ENCODE measurements around the gene ARMH2. TPM values are rescaled to one million over a fixed set of nuclear protein-coding genes. Genes with fewer than 3 reads are reported as not detected.

The ARMH2 gene
- total RNA-seq, 1 donor from 2014 or later, result not detected

DNA sequence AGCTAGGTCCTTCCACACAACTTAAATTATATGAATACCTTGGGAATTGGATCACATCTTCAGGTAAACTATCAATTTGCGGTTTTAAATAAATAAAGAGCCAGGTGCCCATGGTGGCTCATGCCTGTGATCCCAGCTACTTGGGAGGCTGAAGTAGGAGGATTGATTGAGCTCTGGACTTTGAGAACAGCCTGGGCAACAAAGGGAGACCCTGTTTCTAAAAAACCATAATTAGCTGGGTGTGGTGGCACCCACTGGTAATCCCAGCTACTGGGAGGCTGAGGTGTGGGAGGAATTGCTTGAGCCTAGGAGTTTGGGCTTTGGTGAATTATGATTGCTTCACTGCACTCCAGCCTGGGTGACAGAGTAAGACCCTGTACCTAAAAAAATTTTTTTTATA is 20.6 kb downstream of the ARMH2 start:
- H4K20me1 ChIP-seq (ENCODE audit: insufficient read depth, low read length), result peaks cover 3% of the 10 kb centered on the region
- no peak overlapping the region for H3K4me3 ChIP-seq (ENCODE audit: insufficient read depth, low read depth, low read length)
- peaks cover 6% of the 10 kb centered on the region for H3K4me1 ChIP-seq (ENCODE audit: insufficient read depth, low read length)
- peaks cover 8% of the 10 kb centered on the region for H3K36me3 ChIP-seq (ENCODE audit: insufficient read depth, low read length)
- Mint-ChIP-seq H3K27me3 (ENCODE audit: low read depth, unreplicated experiment) (no peaks in the 10 kb centered on the region), H3K4me3 (ENCODE audit: unreplicated experiment) (no peak overlapping the region), H3K4me1 (ENCODE audit: low read depth, unreplicated experiment) (peaks cover 3% of the 10 kb centered on the region), H3K9me3 (ENCODE audit: unreplicated experiment) (no peaks in the 10 kb centered on the region), H3K36me3 (ENCODE audit: low read depth, unreplicated experiment) (peaks cover 2% of the 10 kb centered on the region), H3K27ac (ENCODE audit: unreplicated experiment) (no peak overlapping the region)
- no peak overlapping the region for H2AFZ ChIP-seq (ENCODE audit: low read depth, low read length)
- FAIRE-seq (no peak), DNase-seq (ENCODE audit: low read depth) (no peak)
- no peak overlapping the region for H3K27ac ChIP-seq (ENCODE audit: low read depth, low read length)
- H3K9ac ChIP-seq (ENCODE audit: low read length), result no peak overlapping the region
- H3K79me2 ChIP-seq (ENCODE audit: insufficient read depth, low read length), result peaks cover 60% of the 10 kb centered on the region
- TF ChIP-seq, protein P1, sequence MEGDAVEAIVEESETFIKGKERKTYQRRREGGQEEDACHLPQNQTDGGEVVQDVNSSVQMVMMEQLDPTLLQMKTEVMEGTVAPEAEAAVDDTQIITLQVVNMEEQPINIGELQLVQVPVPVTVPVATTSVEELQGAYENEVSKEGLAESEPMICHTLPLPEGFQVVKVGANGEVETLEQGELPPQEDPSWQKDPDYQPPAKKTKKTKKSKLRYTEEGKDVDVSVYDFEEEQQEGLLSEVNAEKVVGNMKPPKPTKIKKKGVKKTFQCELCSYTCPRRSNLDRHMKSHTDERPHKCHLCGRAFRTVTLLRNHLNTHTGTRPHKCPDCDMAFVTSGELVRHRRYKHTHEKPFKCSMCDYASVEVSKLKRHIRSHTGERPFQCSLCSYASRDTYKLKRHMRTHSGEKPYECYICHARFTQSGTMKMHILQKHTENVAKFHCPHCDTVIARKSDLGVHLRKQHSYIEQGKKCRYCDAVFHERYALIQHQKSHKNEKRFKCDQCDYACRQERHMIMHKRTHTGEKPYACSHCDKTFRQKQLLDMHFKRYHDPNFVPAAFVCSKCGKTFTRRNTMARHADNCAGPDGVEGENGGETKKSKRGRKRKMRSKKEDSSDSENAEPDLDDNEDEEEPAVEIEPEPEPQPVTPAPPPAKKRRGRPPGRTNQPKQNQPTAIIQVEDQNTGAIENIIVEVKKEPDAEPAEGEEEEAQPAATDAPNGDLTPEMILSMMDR (IDR thresholded peaks at IDR 0.05; ENCODE audit: insufficient read depth, low read depth, low read length), result no peak
- H3K4me2 ChIP-seq (ENCODE audit: low read length), result peak overlapping the region; percentile 89
- H3K27me3 ChIP-seq (ENCODE audit: insufficient read depth, low read length), result no peaks in the 10 kb centered on the region
- H3K9me3 ChIP-seq (ENCODE audit: insufficient read depth, low read depth, low read length), result no peaks in the 10 kb centered on the region

DNA sequence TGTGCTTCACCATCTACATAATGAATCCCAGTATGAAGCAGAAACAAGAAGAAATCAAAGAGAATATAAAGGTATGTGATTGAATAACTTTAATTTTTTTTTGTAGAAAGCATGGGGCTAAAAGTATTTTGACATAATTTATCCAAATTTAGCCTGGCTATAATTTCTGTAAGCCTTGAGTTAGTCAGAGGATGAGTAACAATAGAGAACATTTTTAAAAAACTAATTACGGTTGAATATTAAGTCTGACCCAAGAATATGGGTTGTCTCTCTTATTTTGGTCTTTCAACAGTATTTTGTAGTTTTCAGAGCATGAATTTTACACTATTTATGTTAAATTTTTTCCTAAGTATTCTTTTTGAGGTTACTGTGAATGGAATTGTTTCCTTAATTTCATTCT is 21.5 kb downstream of the ARMH2 start:
- Mint-ChIP-seq H3K4me1 (ENCODE audit: low read depth, unreplicated experiment) (peaks cover 3% of the 10 kb centered on the region), H3K27ac (ENCODE audit: unreplicated experiment) (no peak overlapping the region)
- no peak overlapping the region for H3K4me3 ChIP-seq (ENCODE audit: insufficient read depth, low read depth, low read length)

DNA sequence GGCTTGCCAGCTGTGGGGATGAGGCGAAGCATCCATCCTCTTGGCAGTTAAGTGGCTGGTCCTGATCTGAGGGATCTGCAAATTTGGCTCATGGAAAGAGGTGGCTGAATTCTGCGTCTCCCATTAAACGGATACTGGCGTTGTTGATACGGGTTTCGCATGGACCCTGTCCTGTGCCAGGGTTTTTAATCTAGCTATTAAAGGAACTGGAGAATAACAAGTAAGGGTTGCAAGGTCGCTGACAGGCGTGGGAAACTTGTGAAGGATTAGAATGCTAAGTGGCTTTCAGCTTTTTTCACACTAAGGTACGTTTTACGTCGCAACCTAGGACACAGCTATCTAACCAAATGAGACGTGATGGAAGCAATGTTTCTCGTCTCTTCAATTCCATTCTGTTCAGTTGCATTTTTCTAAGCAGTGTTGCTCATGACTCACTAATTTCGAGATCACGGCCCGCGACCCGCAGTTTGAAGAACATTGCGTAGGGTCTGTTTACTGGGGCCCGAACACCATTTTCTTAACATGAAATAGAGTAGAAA is 23.1 kb downstream of the ARMH2 start:
- Histone ChIP-seq H3K9ac (ENCODE audit: low read length) (peak overlapping the region; percentile 96), H4K20me1 (ENCODE audit: insufficient read depth, low read length) (peaks cover 3% of the 10 kb centered on the region), H3K27ac (ENCODE audit: low read depth, low read length) (peak overlapping the region; percentile 94), H3K9me3 (ENCODE audit: insufficient read depth, low read depth, low read length) (no peaks in the 10 kb centered on the region), H3K27me3 (ENCODE audit: insufficient read depth, low read length) (no peaks in the 10 kb centered on the region), H3K36me3 (ENCODE audit: insufficient read depth, low read length) (no peaks in the 10 kb centered on the region), H3K79me2 (ENCODE audit: insufficient read depth, low read length) (peaks cover 58% of the 10 kb centered on the region), H3K4me1 (ENCODE audit: insufficient read depth, low read length) (peaks cover 6% of the 10 kb centered on the region), H3K4me3 (ENCODE audit: insufficient read depth, low read depth, low read length) (peak overlapping the region; percentile 90), H3K4me2 (ENCODE audit: low read length) (peak overlapping the region; percentile 89), H2AFZ (ENCODE audit: low read depth, low read length) (peak overlapping the region; percentile 99)
- DNase-seq (ENCODE audit: low read depth) (peak; percentile 64), FAIRE-seq (no peak)
- peaks cover 3% of the 10 kb centered on the region for H3K4me1 Mint-ChIP-seq (ENCODE audit: low read depth, unreplicated experiment)
- peak overlapping the region; percentile 97 for H3K4me3 Mint-ChIP-seq (ENCODE audit: unreplicated experiment)
- H3K9me3 Mint-ChIP-seq (ENCODE audit: unreplicated experiment), result no peaks in the 10 kb centered on the region
- no peaks in the 10 kb centered on the region for H3K36me3 Mint-ChIP-seq (ENCODE audit: low read depth, unreplicated experiment)
- TF ChIP-seq, protein P1 (IDR thresholded peaks at IDR 0.05; ENCODE audit: insufficient read depth, low read depth, low read length), result no peak
- no peak for TF ChIP-seq EZH2 (IDR thresholded peaks at IDR 0.05; ENCODE audit: insufficient read depth, low read length)
- H3K27ac Mint-ChIP-seq (ENCODE audit: unreplicated experiment), result no peak overlapping the region
- no peaks in the 10 kb centered on the region for H3K27me3 Mint-ChIP-seq (ENCODE audit: low read depth, unreplicated experiment)

More for the DNA sequence above, 21.5 kb downstream of the ARMH2 start:
- Histone ChIP-seq H3K79me2 (ENCODE audit: insufficient read depth, low read length) (peaks cover 60% of the 10 kb centered on the region), H4K20me1 (ENCODE audit: insufficient read depth, low read length) (peaks cover 3% of the 10 kb centered on the region), H3K27ac (ENCODE audit: low read depth, low read length) (no peak overlapping the region), H3K36me3 (ENCODE audit: insufficient read depth, low read length) (peaks cover 5% of the 10 kb centered on the region), H2AFZ (ENCODE audit: low read depth, low read length) (no peak overlapping the region), H3K4me2 (ENCODE audit: low read length) (peak overlapping the region; percentile 89), H3K9ac (ENCODE audit: low read length) (no peak overlapping the region), H3K4me1 (ENCODE audit: insufficient read depth, low read length) (peaks cover 6% of the 10 kb centered on the region), H3K9me3 (ENCODE audit: insufficient read depth, low read depth, low read length) (no peaks in the 10 kb centered on the region), H3K27me3 (ENCODE audit: insufficient read depth, low read length) (no peaks in the 10 kb centered on the region)
- no peak for FAIRE-seq
- peaks cover 2% of the 10 kb centered on the region for H3K36me3 Mint-ChIP-seq (ENCODE audit: low read depth, unreplicated experiment)
- H3K9me3 Mint-ChIP-seq (ENCODE audit: unreplicated experiment), result no peaks in the 10 kb centered on the region
- TF ChIP-seq, protein P1 (IDR thresholded peaks at IDR 0.05; ENCODE audit: insufficient read depth, low read depth, low read length), result no peak
- no peak for TF ChIP-seq EZH2 (IDR thresholded peaks at IDR 0.05; ENCODE audit: insufficient read depth, low read length)
- no peaks in the 10 kb centered on the region for H3K27me3 Mint-ChIP-seq (ENCODE audit: low read depth, unreplicated experiment)
- H3K4me3 Mint-ChIP-seq (ENCODE audit: unreplicated experiment), result no peak overlapping the region
- no peak for DNase-seq (ENCODE audit: low read depth)
